Progenitor cell of endocrine pancreas (in vitro differentiated cells): Measurements from ENCODE around the gene RPH3AL. TPM values are rescaled to one million over a fixed set of nuclear protein-coding genes. Genes with fewer than 3 reads are reported as not detected.

Experiments used
- DNase-seq: peaks from one replicate; pipeline ENCODE4 v3.0.0; 2021; ENCODE audit warnings: low spot score; ENCODE audit not compliant: unreplicated experiment
- H3K27ac Mint-ChIP-seq: 2 replicates; pipeline ENCODE4 v1.8.0; 2021; ENCODE audit warnings: mild to moderate bottlenecking, moderate library complexity, mixed read lengths
- H3K27me3 Mint-ChIP-seq: 2 replicates; pipeline ENCODE4 v1.8.0; 2021; ENCODE audit warnings: mixed read lengths
- H3K36me3 Mint-ChIP-seq: 2 replicates; pipeline ENCODE4 v1.8.0; 2022; ENCODE audit warnings: mixed read lengths; ENCODE audit not compliant: insufficient read depth
- H3K4me1 Mint-ChIP-seq: 2 replicates; pipeline ENCODE4 v1.8.0; 2021; ENCODE audit warnings: low read depth, mixed read lengths
- H3K4me3 Mint-ChIP-seq: 2 replicates; pipeline ENCODE4 v1.8.0; 2021; ENCODE audit warnings: low read depth, mild to moderate bottlenecking, moderate library complexity, mixed read lengths
- H3K9me3 Mint-ChIP-seq: 2 replicates; pipeline ENCODE4 v1.8.0; 2021; ENCODE audit warnings: low read depth, mixed read lengths
- CTCF ChIP-seq: fragments of 200-600 bp; sonication (generic); IDR thresholded peaks from one replicate; pipeline ENCODE4 v1.5.0; 2021; ENCODE audit warnings: antibody characterized with exemption, mild to moderate bottlenecking; ENCODE audit not compliant: unreplicated experiment
- total RNA-seq: library from RNA; stranded (reverse); gene quantifications from 2 replicates; pipeline ENCODE4 v1.2.1, GENCODE V29; 2021

RPH3AL gene
- total RNA-seq, 1 donor from 2014 or later = 47.6 TPM

GRCh38 chr17:386141-386876 is 33.7 kb upstream of the RPH3AL start:
- Mint-ChIP-seq H3K4me3 (peak overlapping the region; percentile 77), H3K4me1 (peaks cover 24% of the 10 kb centered on the region), H3K27me3 (peaks cover 27% of the 10 kb centered on the region), H3K36me3 (no peaks in the 10 kb centered on the region), H3K9me3 (no peaks in the 10 kb centered on the region), H3K27ac (peak overlapping the region; percentile 75)
- peak; percentile 87 for DNase-seq
- TF ChIP-seq CTCF = peak; percentile 78

GRCh38 chr17:385836-386140 is 33.2 kb upstream of the RPH3AL start:
- Mint-ChIP-seq H3K27ac (no peak overlapping the region), H3K9me3 (no peaks in the 10 kb centered on the region), H3K27me3 (peaks cover 27% of the 10 kb centered on the region), H3K4me1 (peaks cover 24% of the 10 kb centered on the region), H3K36me3 (no peaks in the 10 kb centered on the region), H3K4me3 (no peak overlapping the region)
- TF ChIP-seq CTCF = no peak
- DNase-seq = no peak

GRCh38 chr17:385178-385835 is 32.7 kb upstream of the RPH3AL start:
- peak; percentile 29 for DNase-seq
- peaks cover 27% of the 10 kb centered on the region for H3K27me3 Mint-ChIP-seq
- peaks cover 24% of the 10 kb centered on the region for H3K4me1 Mint-ChIP-seq
- no peak overlapping the region for H3K27ac Mint-ChIP-seq
- no peaks in the 10 kb centered on the region for H3K36me3 Mint-ChIP-seq
- no peaks in the 10 kb centered on the region for H3K9me3 Mint-ChIP-seq
- H3K4me3 Mint-ChIP-seq = peak overlapping the region; percentile 64
- peak; percentile 13 for TF ChIP-seq CTCF

GRCh38 chr17:384622-385177 is 32.1 kb upstream of the RPH3AL start:
- Mint-ChIP-seq H3K36me3 (no peaks in the 10 kb centered on the region), H3K27ac (peak overlapping the region; percentile 29), H3K27me3 (peaks cover 27% of the 10 kb centered on the region), H3K4me1 (peaks cover 24% of the 10 kb centered on the region), H3K4me3 (peak overlapping the region; percentile 64), H3K9me3 (no peaks in the 10 kb centered on the region)
- DNase-seq = no peak
- no peak for TF ChIP-seq CTCF

- DNase-seq = no peak
- peak overlapping the region; percentile 76 for H3K27ac Mint-ChIP-seq
- H3K27me3 Mint-ChIP-seq = peaks cover 27% of the 10 kb centered on the region
- H3K4me3 Mint-ChIP-seq = peak overlapping the region; percentile 61
- peaks cover 24% of the 10 kb centered on the region for H3K4me1 Mint-ChIP-seq
- no peak for TF ChIP-seq CTCF
- no peaks in the 10 kb centered on the region for H3K36me3 Mint-ChIP-seq
- H3K9me3 Mint-ChIP-seq = no peaks in the 10 kb centered on the region
These were observed 31.4 kb upstream of the RPH3AL start for GRCh38 chr17:383771-384621.
